ENCODE data around the gene TAGLN3.

The TAGLN3 gene

DNA sequence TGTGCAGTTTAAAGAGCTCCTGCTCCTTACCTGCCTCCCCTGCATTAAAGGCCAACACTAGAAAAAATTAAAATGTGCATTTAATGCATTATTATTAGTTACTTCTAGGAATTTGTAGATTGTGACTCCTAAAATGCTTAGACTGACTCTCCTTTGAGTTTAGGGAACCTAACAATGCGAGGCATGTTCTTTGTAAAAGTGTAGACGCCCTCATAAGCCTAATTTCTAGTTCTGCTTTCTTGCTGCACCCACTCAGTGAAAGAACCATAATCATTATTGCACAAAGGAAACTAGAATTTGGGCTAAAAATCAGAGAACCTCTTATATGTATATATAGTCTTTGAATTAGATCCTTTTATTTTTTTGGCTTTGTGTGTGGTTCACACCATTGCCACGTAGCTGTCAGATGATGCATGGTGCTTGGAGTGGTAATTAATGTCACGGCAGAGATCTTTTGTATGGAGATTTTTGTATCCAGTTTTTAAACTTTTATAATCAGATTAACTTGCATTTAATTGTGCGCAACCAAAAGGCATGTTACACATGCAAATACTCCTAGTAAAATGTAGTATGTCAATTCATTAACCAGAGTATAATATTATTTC, 19.2 kb upstream of the TAGLN3 start:
- no peak for TF ChIP-seq CTCF (IDR thresholded peaks at IDR 0.05)

DNA sequence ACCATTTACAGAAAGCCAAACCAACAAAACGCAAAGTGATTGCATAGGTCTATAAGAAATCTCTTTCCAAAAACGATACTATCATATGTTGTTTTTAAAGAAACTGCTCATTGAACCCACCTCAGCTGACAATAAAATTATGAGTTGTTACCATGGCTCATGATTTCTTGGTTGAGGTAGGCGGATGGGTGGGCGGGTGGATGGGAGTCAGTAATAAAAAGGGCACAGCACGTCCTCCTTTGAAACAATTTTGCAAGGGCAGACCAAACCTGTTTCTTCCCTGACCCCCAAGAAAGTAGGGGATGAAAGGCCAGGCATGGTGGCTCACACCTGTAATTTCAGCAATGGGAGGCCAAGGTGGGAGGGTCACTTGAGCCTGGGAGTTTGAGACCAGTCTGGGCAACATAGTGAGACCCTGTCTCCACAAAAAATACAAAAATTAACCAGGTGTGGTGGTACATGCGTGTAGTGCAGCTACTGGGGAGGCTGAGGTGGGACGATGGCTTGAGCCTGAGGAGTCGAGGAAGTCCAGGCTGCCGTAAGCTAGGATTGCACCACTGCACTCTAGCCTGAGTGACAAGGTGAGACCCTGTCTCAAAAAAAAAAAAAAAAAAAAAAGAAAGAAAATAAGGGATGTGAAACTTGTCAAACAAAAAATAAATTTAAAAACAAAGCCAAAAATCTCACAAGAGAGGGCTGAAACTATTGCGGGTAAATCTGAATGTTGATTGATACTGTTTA, 17.8 kb upstream of the TAGLN3 start:
- TF ChIP-seq CTCF (IDR thresholded peaks at IDR 0.05) = no peak

DNA sequence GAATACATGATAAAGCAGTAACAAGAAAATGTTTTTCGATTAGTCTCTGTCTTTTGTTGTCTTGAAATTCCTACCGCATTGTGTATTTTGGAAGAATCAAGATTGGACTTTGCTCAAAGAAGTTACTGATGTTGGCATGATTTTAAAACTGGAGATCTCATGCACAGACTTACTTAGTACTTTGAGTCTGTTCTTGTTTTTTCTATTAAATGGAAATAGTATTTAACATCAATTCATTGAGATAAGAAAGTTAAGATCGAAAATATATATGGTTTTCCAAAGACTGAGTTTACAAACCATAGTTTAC, 17.3 kb upstream of the TAGLN3 start:
- TF ChIP-seq CTCF (IDR thresholded peaks at IDR 0.05) = no peak

DNA sequence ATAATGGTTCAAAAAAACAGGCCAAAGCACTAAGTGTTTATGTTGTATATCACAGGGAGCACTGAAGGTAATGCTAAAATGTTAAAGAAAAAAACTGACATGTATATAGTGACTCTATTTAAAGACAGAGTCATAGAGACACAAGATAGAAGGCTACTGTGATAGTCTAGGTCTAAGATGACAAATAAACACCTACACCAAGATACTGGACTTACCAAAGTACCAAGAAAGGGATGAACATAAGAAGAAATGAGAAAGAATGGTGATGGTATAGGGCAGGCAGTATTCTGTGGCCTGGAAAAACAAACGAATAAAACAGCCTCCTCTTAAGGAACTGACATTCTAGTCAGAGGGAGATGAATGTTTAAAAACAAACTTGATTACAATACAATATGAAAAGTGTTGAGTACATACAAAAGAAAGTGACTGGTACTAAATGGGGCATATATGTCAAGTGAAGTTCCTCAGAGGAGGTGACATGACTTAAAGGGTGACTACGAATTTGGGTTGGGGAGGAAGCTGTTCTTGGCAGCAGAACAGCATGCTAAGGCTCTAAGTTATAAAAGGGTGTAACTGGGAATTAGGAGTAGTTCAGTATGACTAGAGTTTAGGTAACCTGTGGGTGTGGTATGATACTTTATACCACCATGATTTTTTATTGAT, 14.0 kb upstream of the TAGLN3 start:
- TF ChIP-seq CTCF (IDR thresholded peaks at IDR 0.05) = no peak

- TF ChIP-seq CTCF (IDR thresholded peaks at IDR 0.05) = no peak
Measured at GRCh38 chr3:111986800-111987199, 11.9 kb upstream of the TAGLN3 start.

DNA sequence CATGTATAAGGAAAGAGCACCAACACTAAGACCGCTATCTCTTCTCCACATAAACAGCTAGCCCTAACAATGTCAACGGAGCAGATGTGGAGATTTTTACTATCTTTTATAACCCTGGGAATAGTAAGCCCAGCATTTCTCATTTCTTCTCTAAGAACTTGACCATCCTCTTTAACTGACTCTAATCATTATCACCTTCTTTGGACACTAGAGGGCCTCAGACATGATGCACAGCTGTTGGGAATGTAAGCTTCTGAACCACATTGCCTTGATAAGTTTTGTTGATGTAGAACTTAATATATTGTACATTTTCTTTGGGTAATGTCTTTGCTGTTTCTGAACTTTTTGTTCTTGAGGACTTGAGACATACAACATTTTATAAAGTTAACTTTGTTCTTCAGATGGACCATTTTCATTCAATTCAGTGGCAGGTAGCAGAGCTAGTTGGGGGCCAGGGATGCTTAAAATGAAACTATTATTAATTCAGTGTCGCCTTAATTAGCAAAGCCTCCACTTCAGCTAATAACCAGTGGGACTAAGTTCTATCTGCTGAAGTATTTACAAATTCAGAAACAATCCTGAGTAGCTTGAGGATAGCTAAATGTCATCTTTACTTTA, 9.6 kb upstream of the TAGLN3 start:
- peak; percentile 82 for TF ChIP-seq CTCF (IDR thresholded peaks at IDR 0.05)

DNA sequence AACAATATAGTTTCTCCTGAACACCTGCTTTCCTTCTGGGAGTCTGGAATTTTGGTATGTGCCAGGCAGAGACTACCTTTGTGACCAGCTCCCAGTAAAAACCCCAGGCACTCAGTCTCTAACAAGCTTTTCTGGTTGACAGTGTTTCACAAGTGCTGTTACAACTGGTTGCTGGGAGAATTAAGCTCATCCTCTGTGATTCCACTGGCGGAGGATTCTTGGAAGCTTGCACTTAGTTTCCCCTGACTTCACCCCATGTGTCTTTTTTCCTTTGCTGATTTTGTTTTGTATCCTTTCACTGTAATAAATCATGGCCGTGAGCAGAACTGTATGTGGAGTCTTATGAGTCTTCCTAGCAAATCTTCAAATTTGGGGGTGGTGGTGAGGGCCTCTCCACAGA, 5.7 kb upstream of the TAGLN3 start:
- no peak for TF ChIP-seq CTCF (IDR thresholded peaks at IDR 0.05)

All from LNCAP (cell line).